Caco-2 (cell line): ENCODE data around the gene TBPL1. TPM values are rescaled to one million over a fixed set of nuclear protein-coding genes. Genes with fewer than 3 reads are reported as not detected.

Source experiments
- BruUV-seq: library from RNA; stranded (reverse); fragments of 400-500 nt; replicated peaks from 2 replicates; lab custom pipeline; 2021; lab: Mats Ljungman, UMichigan
- CTCF ChIA-PET: fragments of 300-600 bp; sonication (Branson Sonifier 250); formaldehyde crosslinking; loops from one replicate; lab custom pipeline; 2022; ENCODE audit warnings: antibody characterized with exemption; lab: Charles Lee
- POLR2A ChIA-PET: fragments of 300-600 bp; sonication (Branson Sonifier 250); formaldehyde crosslinking; loops from one replicate; lab custom pipeline; 2022; ENCODE audit warnings: antibody characterized with exemption; lab: Charles Lee
- DNase-seq, 2 experiments: peaks; one replicate each; pipeline versions ENCODE4 v3.0.0 to v3.0.0-alpha.2; 2020 to 2022
- H3K27me3 ChIP-seq: replicated peaks from 2 replicates; pipeline ENCODE4 v1.6.0; 2011; ENCODE audit warnings: low read length; ENCODE audit not compliant: control insufficient read depth, insufficient read depth
- H3K36me3 ChIP-seq: 2 replicates; pipeline ENCODE4 v1.5.1; 2011; ENCODE audit warnings: low read length; ENCODE audit not compliant: control insufficient read depth, insufficient read depth
- H3K4me1 ChIP-seq: fragments of 250-450 bp; sonication (Bioruptor Pico); 2 replicates; pipeline ENCODE4 v1.5.1; 2020; ENCODE audit warnings: mild to moderate bottlenecking
- H3K4me3 ChIP-seq: 2 replicates; pipeline ENCODE4 v1.5.1; 2011; ENCODE audit warnings: low read depth, mild to moderate bottlenecking, control low read depth, low read length
- H3K9me3 ChIP-seq: fragments of 250-450 bp; sonication (Bioruptor Pico); 2 replicates; pipeline ENCODE4 v1.5.1; 2020; ENCODE audit warnings: mild to moderate bottlenecking, moderate library complexity
- H3K27ac Mint-ChIP-seq: one replicate; pipeline ENCODE4 v1.8.0; 2022; ENCODE audit warnings: mixed read lengths; ENCODE audit not compliant: unreplicated experiment
- H3K27me3 Mint-ChIP-seq: one replicate; pipeline ENCODE4 v1.8.0; 2022; ENCODE audit warnings: mixed read lengths; ENCODE audit not compliant: insufficient read depth, unreplicated experiment
- H3K36me3 Mint-ChIP-seq: one replicate; pipeline ENCODE4 v1.8.0; 2022; ENCODE audit warnings: mild to moderate bottlenecking, mixed read lengths; ENCODE audit not compliant: insufficient read depth, unreplicated experiment
- H3K4me1 Mint-ChIP-seq: one replicate; pipeline ENCODE4 v1.8.0; 2022; ENCODE audit warnings: low read depth, mixed read lengths; ENCODE audit not compliant: unreplicated experiment
- H3K4me3 Mint-ChIP-seq: one replicate; pipeline ENCODE4 v1.8.0; 2022; ENCODE audit warnings: mild to moderate bottlenecking, moderate library complexity, mixed read lengths; ENCODE audit not compliant: unreplicated experiment
- H3K9me3 Mint-ChIP-seq: one replicate; pipeline ENCODE4 v1.8.0; 2022; ENCODE audit warnings: mixed read lengths; ENCODE audit not compliant: unreplicated experiment
- intact Hi-C: fragments of 100-400 bp; cut with micrococcal nuclease; formaldehyde crosslinking; loops from one replicate; pipeline ENCODE4 v1.10.0; 2022; ENCODE audit not compliant: unreplicated experiment
- total RNA-seq: library from RNA; stranded (reverse); gene quantifications from 2 replicates; pipeline ENCODE4 v1.2.3, GENCODE V29; 2022
- TF ChIP-seq, protein P1 (sequence below), 2 experiments: fragments of 200-600 bp in 1 of 2; IDR thresholded peaks; 1 replicate in 1 of 2; 2 replicates in 1 of 2; pipeline versions ENCODE4 v1.5.1 to v1.8.0; 2011 to 2022; ENCODE audit warnings: antibody characterized with exemption in 1 of 2, control low read depth in 1 of 2, inconsistent platforms in 1 of 2, low read depth in 1 of 2, low read length in 1 of 2, mild to moderate bottlenecking in 1 of 2, moderate library complexity in 1 of 2; ENCODE audit not compliant: insufficient read depth in 1 of 2, severe bottlenecking in 1 of 2, unreplicated experiment in 1 of 2

Gene TBPL1
- total RNA-seq, 1 experiment from 2014 or later: 19.3 TPM

- no peak overlapping the region for H3K4me3 Mint-ChIP-seq
- CTCF ChIA-PET: no interaction called here
- H3K27ac Mint-ChIP-seq: no peak overlapping the region
- intact Hi-C loops: no loop called here
- H3K9me3 ChIP-seq: no peaks in the 10 kb centered on the region
- H3K36me3 ChIP-seq: no peaks in the 10 kb centered on the region
- H3K36me3 Mint-ChIP-seq: no peaks in the 10 kb centered on the region
- H3K4me3 ChIP-seq: no peak overlapping the region
- H3K4me1 ChIP-seq: peaks cover 5% of the 10 kb centered on the region; the same call in 1 of the 2 replicates
- TF ChIP-seq, protein P1, sequence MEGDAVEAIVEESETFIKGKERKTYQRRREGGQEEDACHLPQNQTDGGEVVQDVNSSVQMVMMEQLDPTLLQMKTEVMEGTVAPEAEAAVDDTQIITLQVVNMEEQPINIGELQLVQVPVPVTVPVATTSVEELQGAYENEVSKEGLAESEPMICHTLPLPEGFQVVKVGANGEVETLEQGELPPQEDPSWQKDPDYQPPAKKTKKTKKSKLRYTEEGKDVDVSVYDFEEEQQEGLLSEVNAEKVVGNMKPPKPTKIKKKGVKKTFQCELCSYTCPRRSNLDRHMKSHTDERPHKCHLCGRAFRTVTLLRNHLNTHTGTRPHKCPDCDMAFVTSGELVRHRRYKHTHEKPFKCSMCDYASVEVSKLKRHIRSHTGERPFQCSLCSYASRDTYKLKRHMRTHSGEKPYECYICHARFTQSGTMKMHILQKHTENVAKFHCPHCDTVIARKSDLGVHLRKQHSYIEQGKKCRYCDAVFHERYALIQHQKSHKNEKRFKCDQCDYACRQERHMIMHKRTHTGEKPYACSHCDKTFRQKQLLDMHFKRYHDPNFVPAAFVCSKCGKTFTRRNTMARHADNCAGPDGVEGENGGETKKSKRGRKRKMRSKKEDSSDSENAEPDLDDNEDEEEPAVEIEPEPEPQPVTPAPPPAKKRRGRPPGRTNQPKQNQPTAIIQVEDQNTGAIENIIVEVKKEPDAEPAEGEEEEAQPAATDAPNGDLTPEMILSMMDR (IDR thresholded peaks at IDR 0.05; ENCODE audit: insufficient read depth in 1 of 2, low read depth in 1 of 2, low read length in 1 of 2, severe bottlenecking in 1 of 2, unreplicated experiment in 1 of 2): no peak
- H3K27me3 ChIP-seq: no peaks in the 10 kb centered on the region
- POLR2A ChIA-PET: no interaction called here
- H3K27me3 Mint-ChIP-seq: no peaks in the 10 kb centered on the region
- H3K9me3 Mint-ChIP-seq: no peaks in the 10 kb centered on the region
- BruUV-seq: no TSS peak
- peaks cover 7% of the 10 kb centered on the region for H3K4me1 Mint-ChIP-seq
- no peak for DNase-seq
Measured at GRCh38 chr6:133955582-133956415, 2.8 kb downstream of the TBPL1 start.

- Histone ChIP-seq H3K36me3 (no peaks in the 10 kb centered on the region), H3K4me1 (peaks cover 5% of the 10 kb centered on the region; the same call in 1 of the 2 replicates), H3K27me3 (no peaks in the 10 kb centered on the region), H3K9me3 (no peaks in the 10 kb centered on the region), H3K4me3 (no peak overlapping the region)
- Mint-ChIP-seq H3K36me3 (no peaks in the 10 kb centered on the region), H3K4me3 (no peak overlapping the region), H3K27me3 (no peaks in the 10 kb centered on the region), H3K9me3 (no peaks in the 10 kb centered on the region), H3K27ac (no peak overlapping the region), H3K4me1 (peaks cover 7% of the 10 kb centered on the region)
- CTCF ChIA-PET: no interaction called here
- no peak for DNase-seq
- TF ChIP-seq, protein P1 (IDR thresholded peaks at IDR 0.05; ENCODE audit: insufficient read depth in 1 of 2, low read depth in 1 of 2, low read length in 1 of 2, severe bottlenecking in 1 of 2, unreplicated experiment in 1 of 2): no peak
- no TSS peak for BruUV-seq
- intact Hi-C loops: no loop called here
- POLR2A ChIA-PET: no interaction called here
Measured at GRCh38 chr6:133956416-133957049, 3.5 kb downstream of the TBPL1 start.

- Mint-ChIP-seq H3K9me3 (no peaks in the 10 kb centered on the region), H3K36me3 (no peaks in the 10 kb centered on the region), H3K27me3 (no peaks in the 10 kb centered on the region), H3K4me3 (no peak overlapping the region), H3K27ac (no peak overlapping the region), H3K4me1 (peaks cover 7% of the 10 kb centered on the region)
- ChIA-PET POLR2A (no interaction called here), CTCF (no interaction called here)
- BruUV-seq: no TSS peak
- Histone ChIP-seq H3K4me1 (peaks cover 5% of the 10 kb centered on the region; the same call in 1 of the 2 replicates), H3K9me3 (no peaks in the 10 kb centered on the region), H3K4me3 (no peak overlapping the region), H3K36me3 (no peaks in the 10 kb centered on the region), H3K27me3 (no peaks in the 10 kb centered on the region)
- intact Hi-C loops: no loop called here
- TF ChIP-seq, protein P1 (IDR thresholded peaks at IDR 0.05; ENCODE audit: insufficient read depth in 1 of 2, low read depth in 1 of 2, low read length in 1 of 2, severe bottlenecking in 1 of 2, unreplicated experiment in 1 of 2): no peak
- DNase-seq: no peak
Measured at GRCh38 chr6:133957227-133957626, 4.2 kb downstream of the TBPL1 start.
